PC-3 (cell line): ENCODE measurements around the gene CA9.

ENCODE experiments used
- CTCF ChIP-seq: fragments of 300-600 bp; sonication (generic); conservative IDR thresholded peaks from 2 replicates; pipeline ENCODE4 v1.5.1; 2017; ENCODE audit warnings: antibody characterized with exemption, low read depth, mild to moderate bottlenecking, low read length
- EZH2 ChIP-seq: fragments of 300-600 bp; sonication (generic); IDR thresholded peaks from one replicate; pipeline ENCODE4 v1.6.1; 2017; ENCODE audit warnings: antibody characterized with exemption, mild to moderate bottlenecking, low read length; ENCODE audit not compliant: unreplicated experiment
- EZH2phosphoT487 ChIP-seq: fragments of 300-600 bp; sonication (generic); IDR thresholded peaks from 2 replicates; pipeline ENCODE4 v1.6.1; 2018; ENCODE audit warnings: mild to moderate bottlenecking, antibody characterized with exemption, low read length, borderline replicate concordance

- TF ChIP-seq CTCF (no peak), EZH2 (no peak), EZH2phosphoT487 (no peak)
These were observed 45.8 kb downstream of the CA9 start for GRCh38 chr9:35719546-35719945.
